WTC11 (cell line): ENCODE results near the gene DUT.

Source experiments
- ATF1 ChIP-seq: sonication (generic); formaldehyde crosslinking; IDR thresholded peaks from 2 replicates; pipeline ENCODE4 v1.8.1; 2023; ENCODE audit warnings: mild to moderate bottlenecking, moderate library complexity, missing genetic modification reagents
- NR1H2 ChIP-seq: sonication (generic); formaldehyde crosslinking; IDR thresholded peaks from 2 replicates; pipeline ENCODE4 v1.9.0; 2021; ENCODE audit warnings: mild to moderate bottlenecking, moderate library complexity, missing genetic modification reagents
- NR3C1 ChIP-seq: sonication (generic); formaldehyde crosslinking; conservative IDR thresholded peaks from 2 replicates; pipeline ENCODE4 v1.8.1; 2023; ENCODE audit warnings: low read depth, mild to moderate bottlenecking, missing genetic modification reagents
- SP1 ChIP-seq: sonication (generic); formaldehyde crosslinking; conservative IDR thresholded peaks from 2 replicates; pipeline ENCODE4 v1.8.1; 2022; ENCODE audit warnings: missing genetic modification reagents
- TCF7 ChIP-seq: sonication (generic); formaldehyde crosslinking; IDR thresholded peaks from 2 replicates; pipeline ENCODE4 v1.8.0; 2022; ENCODE audit warnings: mild to moderate bottlenecking, low read depth, missing genetic modification reagents, moderate library complexity
- TF ChIP-seq, protein P1 (sequence below): fragments of 200-600 bp; IDR thresholded peaks from 2 replicates; pipeline ENCODE4 v1.8.0; 2022; ENCODE audit warnings: antibody characterized with exemption
- TF ChIP-seq, protein P2 (sequence below): sonication (generic); formaldehyde crosslinking; IDR thresholded peaks from 2 replicates; pipeline ENCODE4 v1.8.1; 2023; ENCODE audit warnings: mild to moderate bottlenecking, missing genetic modification reagents, borderline replicate concordance
- TF ChIP-seq, protein P3 (sequence below): sonication (generic); formaldehyde crosslinking; IDR thresholded peaks from 2 replicates; pipeline ENCODE4 v1.8.0; 2022; ENCODE audit warnings: mild to moderate bottlenecking, missing genetic modification reagents

DNA sequence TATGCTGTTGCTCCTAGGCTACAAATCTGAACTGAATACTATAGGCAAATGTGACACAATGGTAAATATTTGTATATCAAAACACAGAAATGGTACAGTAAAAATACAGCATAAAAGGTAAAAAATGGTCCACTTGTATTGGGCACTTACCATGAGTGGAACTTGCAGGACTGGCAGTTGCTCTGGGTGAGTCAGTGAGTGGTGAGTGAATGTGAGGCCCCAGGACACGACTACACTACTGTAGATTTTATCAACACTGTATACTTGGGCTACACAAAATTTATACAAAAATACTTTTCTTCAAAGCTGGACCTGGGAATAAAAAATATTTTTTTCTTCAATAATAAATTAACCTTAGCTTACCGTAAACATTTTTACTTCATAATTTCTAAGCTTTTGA, 41.6 kb upstream of the DUT start:
- TF ChIP-seq, protein P1, sequence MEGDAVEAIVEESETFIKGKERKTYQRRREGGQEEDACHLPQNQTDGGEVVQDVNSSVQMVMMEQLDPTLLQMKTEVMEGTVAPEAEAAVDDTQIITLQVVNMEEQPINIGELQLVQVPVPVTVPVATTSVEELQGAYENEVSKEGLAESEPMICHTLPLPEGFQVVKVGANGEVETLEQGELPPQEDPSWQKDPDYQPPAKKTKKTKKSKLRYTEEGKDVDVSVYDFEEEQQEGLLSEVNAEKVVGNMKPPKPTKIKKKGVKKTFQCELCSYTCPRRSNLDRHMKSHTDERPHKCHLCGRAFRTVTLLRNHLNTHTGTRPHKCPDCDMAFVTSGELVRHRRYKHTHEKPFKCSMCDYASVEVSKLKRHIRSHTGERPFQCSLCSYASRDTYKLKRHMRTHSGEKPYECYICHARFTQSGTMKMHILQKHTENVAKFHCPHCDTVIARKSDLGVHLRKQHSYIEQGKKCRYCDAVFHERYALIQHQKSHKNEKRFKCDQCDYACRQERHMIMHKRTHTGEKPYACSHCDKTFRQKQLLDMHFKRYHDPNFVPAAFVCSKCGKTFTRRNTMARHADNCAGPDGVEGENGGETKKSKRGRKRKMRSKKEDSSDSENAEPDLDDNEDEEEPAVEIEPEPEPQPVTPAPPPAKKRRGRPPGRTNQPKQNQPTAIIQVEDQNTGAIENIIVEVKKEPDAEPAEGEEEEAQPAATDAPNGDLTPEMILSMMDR: no peak
- TF ChIP-seq NR1H2 (no peak), SP1 (CRISPR knock-in tag) (no peak), TCF7 (CRISPR knock-in tag) (no peak), NR3C1 (no peak), ATF1 (no peak)
- TF ChIP-seq, protein P2, sequence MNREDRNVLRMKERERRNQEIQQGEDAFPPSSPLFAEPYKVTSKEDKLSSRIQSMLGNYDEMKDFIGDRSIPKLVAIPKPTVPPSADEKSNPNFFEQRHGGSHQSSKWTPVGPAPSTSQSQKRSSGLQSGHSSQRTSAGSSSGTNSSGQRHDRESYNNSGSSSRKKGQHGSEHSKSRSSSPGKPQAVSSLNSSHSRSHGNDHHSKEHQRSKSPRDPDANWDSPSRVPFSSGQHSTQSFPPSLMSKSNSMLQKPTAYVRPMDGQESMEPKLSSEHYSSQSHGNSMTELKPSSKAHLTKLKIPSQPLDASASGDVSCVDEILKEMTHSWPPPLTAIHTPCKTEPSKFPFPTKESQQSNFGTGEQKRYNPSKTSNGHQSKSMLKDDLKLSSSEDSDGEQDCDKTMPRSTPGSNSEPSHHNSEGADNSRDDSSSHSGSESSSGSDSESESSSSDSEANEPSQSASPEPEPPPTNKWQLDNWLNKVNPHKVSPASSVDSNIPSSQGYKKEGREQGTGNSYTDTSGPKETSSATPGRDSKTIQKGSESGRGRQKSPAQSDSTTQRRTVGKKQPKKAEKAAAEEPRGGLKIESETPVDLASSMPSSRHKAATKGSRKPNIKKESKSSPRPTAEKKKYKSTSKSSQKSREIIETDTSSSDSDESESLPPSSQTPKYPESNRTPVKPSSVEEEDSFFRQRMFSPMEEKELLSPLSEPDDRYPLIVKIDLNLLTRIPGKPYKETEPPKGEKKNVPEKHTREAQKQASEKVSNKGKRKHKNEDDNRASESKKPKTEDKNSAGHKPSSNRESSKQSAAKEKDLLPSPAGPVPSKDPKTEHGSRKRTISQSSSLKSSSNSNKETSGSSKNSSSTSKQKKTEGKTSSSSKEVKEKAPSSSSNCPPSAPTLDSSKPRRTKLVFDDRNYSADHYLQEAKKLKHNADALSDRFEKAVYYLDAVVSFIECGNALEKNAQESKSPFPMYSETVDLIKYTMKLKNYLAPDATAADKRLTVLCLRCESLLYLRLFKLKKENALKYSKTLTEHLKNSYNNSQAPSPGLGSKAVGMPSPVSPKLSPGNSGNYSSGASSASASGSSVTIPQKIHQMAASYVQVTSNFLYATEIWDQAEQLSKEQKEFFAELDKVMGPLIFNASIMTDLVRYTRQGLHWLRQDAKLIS: no peak
- TF ChIP-seq, protein P3, sequence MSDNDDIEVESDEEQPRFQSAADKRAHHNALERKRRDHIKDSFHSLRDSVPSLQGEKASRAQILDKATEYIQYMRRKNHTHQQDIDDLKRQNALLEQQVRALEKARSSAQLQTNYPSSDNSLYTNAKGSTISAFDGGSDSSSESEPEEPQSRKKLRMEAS (CRISPR knock-in tag): no peak
